ENCODE measurements around the gene FSIP1.

The FSIP1 gene

GRCh38 chr15:39582286-39582976, 200.2 kb downstream of the FSIP1 start:
- DNase-seq (ENCODE audit: low read depth in 3 of 3) = no peak

DNA sequence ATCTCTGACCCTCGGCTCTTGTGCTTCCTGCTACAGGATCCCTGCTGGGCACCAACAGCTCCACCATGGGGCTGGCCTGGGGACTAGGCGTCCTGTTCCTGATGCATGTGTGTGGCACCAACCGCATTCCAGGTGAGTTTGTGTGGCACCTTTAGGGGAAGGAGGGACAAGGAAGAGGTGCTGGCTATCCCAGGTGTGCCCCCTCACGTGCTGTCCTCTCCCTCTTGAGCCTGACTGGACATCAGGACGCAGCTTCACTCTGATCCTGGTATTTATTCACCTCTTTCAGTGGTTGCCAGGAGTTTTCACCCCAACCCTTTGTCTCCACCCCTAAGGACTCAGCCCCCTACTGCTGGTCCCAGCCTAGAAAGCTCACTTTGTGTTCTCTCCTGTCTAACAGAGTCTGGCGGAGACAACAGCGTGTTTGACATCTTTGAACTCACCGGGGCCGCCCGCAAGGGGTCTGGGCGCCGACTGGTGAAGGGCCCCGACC, 200.8 kb downstream of the FSIP1 start:
- no peak for DNase-seq (ENCODE audit: low read depth in 3 of 3)

DNA sequence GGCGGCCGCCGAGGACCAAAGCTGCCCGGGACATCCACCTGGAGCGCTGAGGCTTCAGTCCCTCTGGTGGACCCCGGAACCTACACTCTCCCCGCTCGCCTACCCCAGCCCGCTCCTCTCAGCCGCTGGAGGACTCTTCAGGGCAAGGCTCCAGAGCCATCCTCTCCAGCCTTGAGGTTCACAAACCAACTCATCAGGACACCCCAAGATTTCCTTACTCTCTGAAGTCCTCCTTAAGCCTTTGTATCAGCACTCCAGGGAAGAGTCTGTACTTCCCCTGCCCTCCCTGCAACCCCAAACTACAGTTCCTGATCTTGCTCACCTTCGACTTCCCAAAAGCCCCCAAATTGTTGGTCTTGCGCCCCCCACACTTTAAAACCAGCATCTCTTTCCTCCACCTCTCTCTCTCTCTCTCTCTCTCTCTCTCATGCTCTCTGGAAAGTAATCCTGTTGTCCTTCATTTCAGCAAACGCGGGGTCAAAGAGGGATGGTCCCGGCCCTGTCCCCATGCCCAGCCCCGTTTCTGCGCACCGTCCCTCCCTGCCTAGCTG, 201.3 kb downstream of the FSIP1 start:
- no peak for DNase-seq (ENCODE audit: low read depth in 3 of 3)

DNA sequence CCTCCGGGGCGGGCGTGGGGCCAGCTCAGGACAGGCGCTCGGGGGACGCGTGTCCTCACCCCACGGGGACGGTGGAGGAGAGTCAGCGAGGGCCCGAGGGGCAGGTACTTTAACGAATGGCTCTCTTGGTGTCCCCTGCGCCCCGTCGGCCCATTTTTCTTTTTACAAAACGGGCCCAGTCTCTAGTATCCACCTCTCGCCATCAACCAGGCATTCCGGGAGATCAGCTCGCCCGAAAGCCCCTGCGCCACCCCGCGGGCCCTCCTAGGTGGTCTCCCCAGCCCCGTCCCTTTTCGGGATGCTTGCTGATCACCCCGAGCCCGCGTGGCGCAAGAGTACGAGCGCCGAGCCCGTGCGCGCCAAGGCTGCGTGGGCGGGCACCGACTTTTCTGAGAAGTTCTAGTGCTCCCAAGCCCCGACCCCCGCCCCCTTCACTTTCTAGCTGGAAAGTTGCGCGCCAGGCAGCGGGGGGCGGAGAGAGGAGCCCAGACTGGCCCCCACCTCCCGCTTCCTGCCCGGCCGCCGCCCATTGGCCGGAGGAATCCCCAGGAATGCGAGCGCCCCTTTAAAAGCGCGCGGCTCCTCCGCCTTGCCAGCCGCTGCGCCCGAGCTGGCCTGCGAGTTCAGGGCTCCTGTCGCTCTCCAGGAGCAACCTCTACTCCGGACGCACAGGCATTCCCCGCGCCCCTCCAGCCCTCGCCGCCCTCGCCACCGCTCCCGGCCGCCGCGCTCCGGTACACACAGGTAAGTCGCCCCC, 202.0 kb downstream of the FSIP1 start, which contains the start of gene THBS1:
THBS1 (plus strand) TSS at position 595 of the 757 bp plus-strand sequence. CDS start 779 bp downstream, outside the sequence.
- peak in 1 of 3 donors; percentile 45 for DNase-seq (ENCODE audit: low read depth in 3 of 3)

DNA sequence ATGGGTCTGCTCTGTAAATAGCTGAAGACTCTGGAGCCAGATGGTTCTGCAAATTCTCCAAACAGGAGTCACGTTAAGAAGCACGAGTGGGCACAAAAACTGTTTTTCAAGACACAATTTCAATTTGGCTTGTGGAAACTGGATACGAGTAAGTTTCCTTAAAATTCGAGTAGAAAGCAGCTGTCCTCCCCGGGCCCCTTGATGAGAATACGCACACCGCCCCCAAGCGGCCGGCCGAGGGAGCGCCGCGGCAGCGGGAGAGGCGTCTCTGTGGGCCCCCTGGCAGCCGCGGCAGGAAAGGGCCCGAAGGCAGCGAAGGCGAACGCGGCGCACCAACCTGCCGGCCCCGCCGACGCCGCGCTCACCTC, 202.5 kb downstream of the FSIP1 start:
- DNase-seq (ENCODE audit: low read depth in 3 of 3) = peak; percentile 74 to 77 (median 75)

DNA sequence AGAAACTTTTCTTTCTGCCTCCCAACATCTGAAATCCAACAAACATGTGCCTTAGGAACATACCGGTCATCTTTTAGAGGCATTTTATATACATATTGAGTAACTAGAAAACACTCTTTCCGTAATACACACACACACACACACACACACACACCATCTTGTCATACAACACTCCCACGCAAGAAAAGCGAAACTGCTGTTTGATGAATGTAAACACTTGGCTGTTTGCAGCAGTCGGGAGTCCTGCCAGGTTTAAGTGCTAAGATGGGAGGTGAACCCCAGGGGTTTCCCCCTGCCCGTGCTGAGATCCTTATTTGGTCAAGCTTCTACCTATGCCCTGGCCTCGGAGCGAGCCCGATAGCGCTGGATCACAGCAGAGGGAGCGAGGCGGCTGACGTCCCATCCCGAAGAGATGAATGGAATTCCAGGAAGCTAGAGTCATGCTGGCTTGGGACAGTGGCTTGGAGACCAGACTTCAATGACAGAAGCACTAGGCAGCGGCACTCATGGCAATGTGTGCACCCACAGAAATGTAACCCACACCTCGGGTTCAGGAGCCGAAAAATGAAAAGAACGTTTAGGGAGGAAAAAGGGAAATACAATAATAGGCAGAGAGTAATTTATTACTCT, 203.0 kb downstream of the FSIP1 start:
- no peak for DNase-seq (ENCODE audit: low read depth in 3 of 3)

GRCh38 chr15:39578851-39579486, 203.7 kb downstream of the FSIP1 start:
- DNase-seq (ENCODE audit: low read depth in 3 of 3) = no peak

GRCh38 chr15:39575180-39575579, 207.5 kb downstream of the FSIP1 start:
- no peak for DNase-seq (ENCODE audit: low read depth in 3 of 3)

- DNase-seq (ENCODE audit: low read depth in 3 of 3) = no peak
Measured at GRCh38 chr15:39574427-39574826, 208.2 kb downstream of the FSIP1 start.

DNA sequence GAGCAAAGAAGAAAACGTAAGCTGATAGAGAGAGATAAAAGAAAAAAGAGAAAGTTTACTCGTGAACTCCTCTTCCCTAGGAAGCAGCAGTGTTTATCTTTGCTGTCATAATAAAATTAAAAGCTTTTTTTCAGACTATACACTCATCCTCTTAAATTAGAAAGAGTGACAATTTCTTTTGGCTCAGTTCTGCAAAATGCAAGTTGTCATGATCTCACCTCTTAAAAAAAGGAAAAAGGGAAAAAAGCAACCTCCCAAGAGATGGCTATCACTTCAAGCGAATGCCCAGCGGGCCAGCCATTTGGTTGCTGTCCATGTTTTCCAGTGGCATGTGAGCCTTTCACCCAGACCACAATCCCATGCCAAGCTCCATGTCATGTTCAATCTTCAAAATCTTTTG, 208.8 kb downstream of the FSIP1 start:
- DNase-seq (ENCODE audit: low read depth in 3 of 3) = no peak

- DNase-seq (ENCODE audit: low read depth in 3 of 3) = no peak
Measured at GRCh38 chr15:39573287-39573686, 209.4 kb downstream of the FSIP1 start.

GRCh38 chr15:39565851-39566250, 216.8 kb downstream of the FSIP1 start:
- DNase-seq (ENCODE audit: low read depth in 3 of 3) = no peak

DNA sequence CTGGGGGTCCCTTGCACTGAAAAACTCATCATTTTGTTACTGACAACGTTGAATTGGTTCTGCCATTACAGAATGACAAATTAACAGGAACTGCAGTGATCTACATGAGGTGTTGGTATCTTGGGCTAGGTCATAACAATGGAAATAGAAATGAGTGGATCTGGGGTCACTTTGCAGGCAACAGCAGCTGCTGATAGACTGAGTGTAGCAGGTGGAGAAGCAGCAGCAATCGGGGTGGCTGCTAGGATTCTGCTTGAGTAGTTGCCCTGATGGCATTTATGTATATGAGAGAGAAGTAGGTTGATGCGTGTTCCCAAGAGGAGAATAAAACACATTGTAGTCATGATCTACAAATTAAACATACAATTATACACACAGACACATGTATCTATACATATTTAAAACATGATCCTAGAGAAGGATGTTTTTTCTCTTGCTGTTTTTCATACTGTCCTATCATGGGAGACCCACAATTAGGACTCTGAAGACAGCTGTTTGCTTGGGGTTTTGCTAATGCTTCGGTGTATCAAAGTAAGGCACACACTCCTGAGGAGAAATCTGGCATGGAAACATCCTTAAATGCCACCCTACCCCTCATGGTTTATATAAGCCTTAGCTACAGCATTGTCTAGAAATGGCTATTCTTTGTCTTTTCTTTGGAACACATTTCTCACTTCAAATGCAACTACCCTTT, 217.5 kb downstream of the FSIP1 start:
- no peak for DNase-seq (ENCODE audit: low read depth in 3 of 3)

DNA sequence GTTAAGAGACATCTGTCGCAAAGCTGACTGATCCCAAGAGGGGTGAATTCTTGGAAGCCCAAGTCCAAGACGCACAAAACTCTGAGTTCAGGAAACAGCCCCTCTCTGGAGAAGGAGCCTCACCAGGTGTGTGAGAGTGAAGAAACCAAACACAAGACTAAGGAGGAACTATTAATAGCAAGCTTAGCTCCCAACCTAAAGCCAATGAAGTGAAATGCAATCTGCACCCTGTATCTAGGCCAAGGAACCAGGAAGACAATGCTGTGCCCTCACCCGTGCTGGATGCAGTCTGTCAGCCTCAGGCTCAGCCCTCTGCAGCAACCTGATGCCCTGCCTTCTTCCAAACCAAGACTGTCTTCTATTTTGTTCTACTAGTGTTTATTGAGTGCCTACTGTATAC, 224.2 kb downstream of the FSIP1 start:
- DNase-seq (ENCODE audit: low read depth in 3 of 3) = no peak

DNA sequence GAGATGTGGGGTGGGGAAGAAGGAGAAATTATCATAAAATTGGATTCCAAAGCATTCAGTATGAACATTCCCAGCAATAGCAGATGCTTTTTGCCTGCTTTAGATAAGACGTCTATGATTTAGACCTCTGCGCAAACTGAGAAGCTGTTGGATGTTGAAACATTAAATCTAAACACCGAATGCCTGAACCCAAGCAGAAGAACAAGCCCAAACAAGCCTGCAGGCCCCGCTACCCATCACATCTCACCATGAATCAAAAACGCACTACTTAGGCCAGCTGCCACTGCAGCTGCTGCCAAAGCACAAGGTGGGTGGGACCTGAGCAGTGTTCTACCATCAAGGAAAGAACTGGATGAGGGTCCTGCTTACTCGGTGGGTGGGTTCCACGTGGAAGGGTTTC, 226.2 kb downstream of the FSIP1 start:
- DNase-seq (ENCODE audit: low read depth in 3 of 3) = no peak

DNA sequence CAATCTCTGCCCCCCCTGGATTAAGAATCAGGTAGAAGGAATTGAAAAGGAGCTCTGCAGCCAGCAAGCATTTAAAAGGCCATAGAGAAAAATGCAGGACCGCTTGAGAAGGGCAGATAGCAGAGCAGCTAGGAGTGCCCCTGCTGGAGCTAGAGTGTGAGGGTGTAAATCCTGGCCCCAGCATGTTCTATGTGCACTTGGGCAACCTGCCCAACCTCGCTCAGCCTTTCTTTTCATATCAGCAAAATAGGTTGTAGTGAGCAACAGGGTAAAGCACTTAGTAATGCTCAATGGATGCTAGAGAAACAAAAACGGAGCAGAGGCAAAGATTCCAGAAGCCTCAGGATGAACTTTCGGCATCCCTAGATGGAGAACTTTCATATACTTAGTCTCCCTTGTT, 226.8 kb downstream of the FSIP1 start:
- no peak for DNase-seq (ENCODE audit: low read depth in 3 of 3)

- no peak for DNase-seq (ENCODE audit: low read depth in 3 of 3)
Measured at GRCh38 chr15:39554746-39555387, 227.8 kb downstream of the FSIP1 start.

DNA sequence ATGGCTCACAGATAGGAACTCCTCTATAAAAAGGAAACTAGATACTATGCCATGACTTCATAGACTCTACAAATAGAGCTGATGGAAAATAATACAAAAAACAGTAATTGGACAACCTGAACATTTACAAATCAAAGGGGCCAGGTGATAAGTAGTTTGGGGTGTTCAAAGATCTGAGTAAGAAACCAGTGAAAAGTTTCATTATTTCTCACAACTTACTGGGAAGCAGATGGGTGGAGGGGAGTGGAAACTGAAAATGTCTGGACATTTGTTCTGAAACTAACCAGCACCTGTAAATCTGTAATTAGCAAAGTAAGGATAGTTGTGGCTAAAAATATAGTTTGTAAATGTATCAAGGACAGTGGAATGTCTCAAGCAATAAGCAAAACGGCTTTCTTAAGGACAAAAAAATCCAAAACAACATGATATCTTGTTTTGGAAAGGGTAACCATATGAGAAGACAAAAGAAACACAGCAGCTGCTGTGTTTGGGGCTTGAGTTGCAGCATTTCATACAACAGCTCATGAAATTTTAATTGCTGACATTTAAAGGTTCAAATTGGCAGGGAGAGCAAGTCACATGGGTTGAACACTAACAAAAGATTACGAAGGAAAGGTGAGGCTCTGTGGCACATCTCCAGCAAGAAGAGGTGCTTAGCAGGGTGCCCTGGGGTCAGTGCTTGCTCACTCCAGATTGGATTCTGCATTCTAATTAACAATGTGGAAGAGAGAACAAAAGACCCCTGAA, 228.5 kb downstream of the FSIP1 start:
- no peak for DNase-seq (ENCODE audit: low read depth in 3 of 3)

GRCh38 chr15:39552556-39552955, 230.1 kb downstream of the FSIP1 start:
- no peak for DNase-seq (ENCODE audit: low read depth in 3 of 3)

GRCh38 chr15:39551476-39551875, 231.2 kb downstream of the FSIP1 start:
- no peak for DNase-seq (ENCODE audit: low read depth in 3 of 3)

Data from stimulated activated CD4-positive, alpha-beta T cell treated with anti-CD3 and anti-CD28 coated beads, TNF-alpha, amount 100 ng/mL, for 48 hours (primary cell).